GM19463 (cell line): ENCODE data around the gene ZNF282.

Experiments
- ATAC-seq: cut with Tn5 transposase; IDR thresholded peaks from one replicate; pipeline ENCODE4 v1.9.1; 2021; ENCODE audit warnings: mild to moderate bottlenecking, moderate library complexity; ENCODE audit not compliant: unreplicated experiment

ZNF282 gene

GRCh38 chr7:149195180-149196150, at the start of gene ZNF282:
Gene ZNF282, plus strand, starts transcription at chr7:149195546. Its CDS starts 44 bp downstream, at chr7:149195590.
- peak; percentile 92 for ATAC-seq

DNA sequence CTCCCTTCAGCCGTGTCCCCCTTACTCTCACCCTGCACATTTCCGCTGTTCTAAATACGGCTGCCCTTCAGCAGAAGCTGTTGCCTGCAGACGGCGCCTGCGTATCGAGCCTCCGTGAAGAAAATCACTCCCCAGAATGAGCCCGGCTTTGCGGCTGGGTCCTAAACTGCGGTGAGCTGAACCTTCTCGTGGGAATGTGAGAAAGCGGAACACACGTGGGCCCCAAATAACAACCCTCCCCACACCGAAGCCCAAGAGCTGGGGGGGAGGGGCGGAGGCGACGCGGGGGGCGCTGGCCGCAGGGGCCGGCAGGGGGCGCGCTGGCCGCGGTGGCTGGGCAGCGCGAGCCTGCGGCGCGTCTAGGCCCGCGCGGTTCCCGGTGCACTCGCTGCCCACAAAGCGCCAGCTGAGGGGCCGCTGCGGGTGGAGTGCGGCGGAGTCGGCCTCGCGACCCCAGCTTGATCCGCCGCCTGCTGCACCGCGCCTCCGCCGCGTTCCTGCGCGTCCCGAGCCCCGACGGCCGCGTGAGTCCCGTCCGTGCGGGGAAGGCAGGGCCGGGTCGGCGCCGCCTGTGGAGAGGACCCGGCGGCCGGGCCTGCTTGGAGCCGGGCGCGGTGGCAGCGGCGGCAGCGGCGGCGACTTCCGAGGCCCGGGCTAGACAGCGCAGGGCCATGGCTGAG, 48.1 kb upstream of the ZNF282 start, which contains the start of gene ZNF398:
ZNF398 (plus strand) TSS at position 382 of the 680 bp plus-strand sequence; CDS start at position 672, 290 bp downstream.
- peak; percentile 73 for ATAC-seq

DNA sequence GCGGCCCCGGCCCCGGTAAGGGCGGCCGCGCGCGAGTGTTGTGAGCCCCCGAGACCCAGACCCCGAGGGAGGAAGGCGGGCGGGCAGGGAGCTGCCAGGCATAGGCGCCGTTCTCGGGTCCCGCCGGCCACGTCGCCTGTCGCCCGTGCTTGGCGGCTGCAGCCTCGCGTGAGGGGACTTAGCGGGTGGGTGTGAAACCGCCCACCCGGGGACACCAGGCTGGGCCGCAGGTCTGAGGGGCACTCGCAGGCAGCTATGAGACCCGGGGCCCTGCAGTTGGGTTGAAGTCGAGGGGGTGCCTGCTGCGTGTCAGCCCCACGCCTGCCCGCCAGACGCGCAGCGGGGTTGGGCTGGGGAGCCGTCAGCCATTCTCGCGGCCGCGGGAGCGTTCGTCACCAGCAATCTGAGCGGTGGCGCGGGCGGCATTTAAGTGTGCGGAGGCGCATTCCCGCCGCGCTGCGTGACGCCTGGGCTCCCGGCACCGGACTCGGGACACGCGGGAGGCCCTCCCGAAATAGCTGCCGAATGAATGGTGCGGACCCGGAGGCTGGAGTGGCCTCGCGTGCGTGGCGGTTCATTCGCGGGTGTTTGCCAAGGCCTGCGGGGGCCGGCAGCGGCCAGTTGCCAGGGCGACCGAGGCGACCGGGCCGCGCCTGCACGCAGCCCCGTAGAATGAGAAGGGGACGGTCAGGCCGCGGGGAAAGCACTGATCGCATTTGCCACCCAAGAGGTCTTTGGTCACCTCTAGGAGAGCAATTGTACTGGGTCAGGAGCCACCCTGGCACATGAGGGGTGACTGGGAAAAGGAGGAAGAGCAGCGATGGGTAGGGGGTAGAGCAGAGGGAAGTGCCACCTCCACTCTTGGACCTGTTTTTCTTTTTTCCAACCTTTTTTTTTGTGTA, 47.3 kb upstream of the ZNF282 start:
- ATAC-seq: peak; percentile 30

GRCh38 chr7:149150981-149151380, 44.4 kb upstream of the ZNF282 start:
- no peak for ATAC-seq

DNA sequence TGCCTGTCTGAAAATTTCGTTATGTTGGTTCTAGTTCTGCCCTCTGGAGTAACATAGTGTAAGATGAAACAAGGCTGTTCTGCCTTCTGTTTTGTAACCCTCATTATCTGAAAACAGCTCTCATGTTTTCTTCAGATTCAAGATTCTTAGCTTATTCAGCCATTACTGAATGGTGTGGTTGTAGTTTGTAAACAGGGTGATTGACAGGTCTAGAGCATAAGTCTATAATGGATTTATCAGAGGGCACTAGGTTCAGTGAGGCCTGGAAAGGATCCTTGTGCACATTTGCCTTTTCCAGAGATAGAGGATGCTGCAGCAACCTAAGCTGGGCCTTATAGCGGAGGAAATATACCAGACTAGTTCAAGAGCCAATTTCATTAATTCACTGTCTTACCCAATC, 42.0 kb upstream of the ZNF282 start:
- ATAC-seq: no peak

GRCh38 chr7:149154056-149154455, 41.3 kb upstream of the ZNF282 start:
- no peak for ATAC-seq

- ATAC-seq: no peak
These were observed 38.4 kb upstream of the ZNF282 start for GRCh38 chr7:149156898-149157297.

DNA sequence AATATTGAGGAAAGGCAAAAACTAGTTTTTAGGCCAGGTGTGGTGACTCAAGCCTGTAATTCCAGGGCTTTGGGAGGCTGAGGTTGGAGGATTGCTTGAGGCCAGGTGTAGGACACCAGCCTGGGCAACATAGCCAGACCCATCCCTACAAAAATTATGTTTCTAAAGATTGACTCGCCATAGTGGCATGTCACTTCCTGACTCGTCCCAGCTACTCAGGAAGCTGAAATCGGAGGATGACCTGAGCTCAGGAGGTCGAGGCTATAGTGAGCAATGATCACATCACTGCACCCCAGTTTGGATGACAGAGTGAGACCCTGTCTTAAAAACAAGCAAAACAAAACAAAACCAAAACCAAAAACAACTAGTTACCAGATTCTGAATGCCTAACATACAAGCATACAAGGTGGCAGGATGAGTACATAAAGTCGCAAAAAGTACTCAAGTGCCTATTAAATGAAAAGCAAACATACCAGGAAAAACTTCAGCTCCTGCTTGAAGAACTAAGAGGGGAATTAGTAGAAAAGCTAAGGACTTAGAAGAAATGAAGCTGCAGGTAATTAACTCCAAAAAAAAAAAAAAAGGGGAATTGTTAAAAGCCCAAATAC, 34.0 kb upstream of the ZNF282 start:
- ATAC-seq: no peak

DNA sequence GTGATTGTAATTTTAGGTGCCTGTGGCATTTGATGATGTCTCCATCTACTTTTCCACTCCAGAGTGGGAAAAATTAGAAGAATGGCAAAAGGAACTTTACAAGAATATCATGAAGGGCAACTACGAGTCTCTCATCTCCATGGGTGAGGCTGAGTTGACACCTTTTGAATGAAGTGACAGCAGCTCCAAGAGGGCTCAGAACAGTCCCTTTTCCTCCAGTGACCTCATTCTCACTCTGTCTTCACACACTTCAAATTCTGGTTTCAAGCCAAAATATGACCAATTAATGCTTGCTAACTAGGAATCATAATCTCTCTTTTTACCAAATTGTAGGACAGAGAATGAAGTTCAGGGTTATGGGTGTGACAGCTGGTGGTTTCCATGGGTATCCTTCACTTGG, 29.2 kb upstream of the ZNF282 start:
- no peak for ATAC-seq

- no peak for ATAC-seq
These were observed 28.6 kb upstream of the ZNF282 start for GRCh38 chr7:149166630-149167352.

DNA sequence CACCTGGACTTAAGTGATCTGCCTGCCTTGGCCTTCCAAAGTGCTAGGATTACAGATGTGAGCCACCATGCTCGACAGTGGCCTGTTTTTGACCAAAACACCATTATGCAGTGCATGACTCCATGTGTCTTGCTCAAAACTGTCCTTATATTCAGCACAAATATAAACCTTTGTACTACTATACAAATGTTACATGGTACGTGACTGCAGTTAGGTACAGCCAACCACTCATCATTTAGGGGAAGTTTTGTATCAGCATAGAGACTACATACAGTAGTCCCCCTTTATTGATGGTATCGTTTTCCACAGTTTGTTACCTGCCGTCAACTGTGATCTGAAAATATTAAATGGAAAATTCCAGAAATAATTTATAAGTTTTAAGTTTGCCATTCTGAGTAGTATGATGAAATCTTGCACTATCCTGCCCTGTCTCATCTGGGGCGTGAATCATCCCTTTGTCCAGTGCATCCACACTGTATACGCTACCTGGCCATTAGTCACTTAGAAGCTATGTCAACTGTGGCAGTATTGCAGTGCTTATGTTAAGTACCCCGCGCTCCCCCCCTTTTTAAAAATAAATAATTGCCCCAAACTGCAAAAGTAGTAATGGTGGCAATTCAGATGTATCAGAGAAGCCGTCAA, 23.3 kb upstream of the ZNF282 start:
- ATAC-seq: no peak

GRCh38 chr7:149172534-149172920, 22.8 kb upstream of the ZNF282 start:
- ATAC-seq: no peak

- no peak for ATAC-seq
These were observed 20.2 kb upstream of the ZNF282 start for GRCh38 chr7:149175150-149175549.

DNA sequence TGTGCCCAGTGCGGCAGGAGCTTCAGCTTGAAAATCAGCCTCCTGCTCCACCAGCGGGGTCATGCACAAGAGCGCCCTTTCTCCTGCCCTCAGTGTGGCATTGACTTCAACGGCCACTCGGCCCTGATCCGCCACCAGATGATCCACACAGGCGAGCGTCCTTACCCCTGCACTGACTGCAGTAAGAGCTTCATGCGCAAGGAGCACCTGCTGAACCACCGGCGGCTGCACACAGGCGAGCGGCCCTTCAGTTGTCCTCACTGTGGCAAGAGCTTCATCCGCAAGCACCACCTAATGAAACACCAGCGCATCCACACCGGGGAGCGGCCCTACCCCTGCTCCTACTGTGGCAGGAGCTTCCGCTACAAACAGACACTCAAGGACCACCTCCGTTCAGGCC, 16.1 kb upstream of the ZNF282 start:
- ATAC-seq: no peak

- no peak for ATAC-seq
These were observed 14.5 kb upstream of the ZNF282 start for GRCh38 chr7:149180722-149181449.

GRCh38 chr7:149181450-149181790, 13.9 kb upstream of the ZNF282 start:
- no peak for ATAC-seq

DNA sequence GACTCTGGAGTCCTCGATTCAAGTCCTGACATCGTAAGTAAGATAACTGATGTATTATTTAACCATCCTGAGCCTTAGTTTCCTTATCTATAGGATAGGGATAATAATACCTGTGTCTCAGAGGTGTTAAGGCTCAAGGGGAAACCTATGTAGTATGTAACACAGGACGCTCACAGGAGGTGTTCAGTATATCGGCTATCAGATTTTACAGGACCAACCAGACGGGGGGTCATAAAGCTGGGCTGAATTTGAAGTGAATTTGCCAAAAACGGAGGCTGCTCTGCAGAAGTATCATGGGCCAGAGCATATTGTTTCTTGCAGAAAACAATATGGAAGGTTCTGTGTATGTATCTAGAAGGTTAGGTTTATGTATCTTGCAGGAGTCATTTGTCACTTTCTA, 11.1 kb upstream of the ZNF282 start:
- no peak for ATAC-seq

DNA sequence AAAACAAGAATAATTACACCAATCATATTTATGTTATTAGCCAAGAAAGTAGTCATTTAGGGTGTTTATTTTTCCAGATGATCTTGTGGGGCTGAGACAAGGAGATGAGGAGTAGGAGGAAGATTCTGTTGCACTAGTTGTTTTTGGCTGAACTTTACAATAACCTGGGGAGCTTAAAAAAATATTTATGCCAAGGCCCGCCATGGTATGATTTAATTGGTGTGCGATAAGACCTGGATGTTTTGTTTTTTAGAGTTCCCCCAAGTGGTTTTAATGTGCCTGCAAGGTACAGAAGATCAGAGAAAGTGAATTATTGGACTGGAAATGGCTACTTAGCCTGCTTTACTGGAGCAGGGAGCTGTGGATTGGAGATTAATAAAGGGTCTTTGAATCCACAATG, 7.1 kb upstream of the ZNF282 start:
- ATAC-seq: no peak
